NCI-H1105 (cell line): ENCODE results near the gene SHISA6.

Source experiments
- DNase-seq: peaks from one replicate; lab custom pipeline; 2025; lab: John Stamatoyannopoulos, UW

The SHISA6 gene

GRCh38 chr17:11545002-11545401, 304.0 kb downstream of the SHISA6 start:
- DNase-seq, result no peak

- DNase-seq, result no peak
Observed at GRCh38 chr17:11545696-11546095, 304.7 kb downstream of the SHISA6 start.

GRCh38 chr17:11547853-11548252, 306.8 kb downstream of the SHISA6 start:
- no peak for DNase-seq

- DNase-seq, result no peak
Observed at GRCh38 chr17:11548398-11548797, 307.4 kb downstream of the SHISA6 start.

GRCh38 chr17:11550431-11550830, 309.4 kb downstream of the SHISA6 start:
- no peak for DNase-seq

- no peak for DNase-seq
Observed at GRCh38 chr17:11551442-11551841, 310.4 kb downstream of the SHISA6 start.

GRCh38 chr17:11553135-11553534, 312.1 kb downstream of the SHISA6 start:
- DNase-seq, result no peak

- no peak for DNase-seq
Observed at GRCh38 chr17:11554042-11554441, 313.0 kb downstream of the SHISA6 start.

GRCh38 chr17:11554542-11554941, 313.5 kb downstream of the SHISA6 start:
- no peak for DNase-seq

- DNase-seq, result no peak
Observed at GRCh38 chr17:11555530-11555929, 314.5 kb downstream of the SHISA6 start.

GRCh38 chr17:11557727-11558452, 316.9 kb downstream of the SHISA6 start:
- no peak for DNase-seq

GRCh38 chr17:11558681-11559234, 317.7 kb downstream of the SHISA6 start:
- DNase-seq, result no peak

GRCh38 chr17:11559601-11560000, 318.6 kb downstream of the SHISA6 start:
- DNase-seq, result no peak

- DNase-seq, result no peak
Observed at GRCh38 chr17:11561281-11561680, 320.3 kb downstream of the SHISA6 start.

- no peak for DNase-seq
Observed at GRCh38 chr17:11561702-11562101, 320.7 kb downstream of the SHISA6 start.

- no peak for DNase-seq
Observed at GRCh38 chr17:11564589-11565380, 323.8 kb downstream of the SHISA6 start.

GRCh38 chr17:11565591-11565990, 324.6 kb downstream of the SHISA6 start:
- DNase-seq, result no peak

- DNase-seq, result no peak
Observed at GRCh38 chr17:11578998-11579397, 338.0 kb downstream of the SHISA6 start.

GRCh38 chr17:11580677-11581076, 339.7 kb downstream of the SHISA6 start:
- no peak for DNase-seq

- no peak for DNase-seq
Observed at GRCh38 chr17:11582217-11582616, 341.2 kb downstream of the SHISA6 start.

GRCh38 chr17:11583306-11583992, 342.4 kb downstream of the SHISA6 start:
- DNase-seq, result no peak

GRCh38 chr17:11589716-11590115, 348.7 kb downstream of the SHISA6 start:
- DNase-seq, result no peak
